HepG2 (cell line): Measurements from ENCODE around the gene GRAP. TPM values are rescaled to one million over a fixed set of nuclear protein-coding genes. Genes with fewer than 3 reads are reported as not detected.
A peak's percentile ranks its signal among the peaks of the same experiment; 100 is the strongest.
"Not testable (repeated sequence)": the region's sequence is repeated elsewhere in the genome, so short reads cannot be mapped to it uniquely, and the experiment has no call there.

Source experiments
- ATAC-seq: fragments of 200-7000 bp; cut with Tn5 transposase; 3 replicates; pipeline ENCODE4 v1.9.1; 2020; ENCODE audit warnings: mild to moderate bottlenecking, moderate library complexity
- BruUV-seq: library from RNA; stranded (reverse); fragments of 400-500 nt; replicated peaks from 2 replicates; lab custom pipeline; 2021; lab: Mats Ljungman, UMichigan
- CTCF ChIA-PET: fragments of 300-600 bp; formaldehyde crosslinking; extraction: SDS; loops from one replicate; lab custom pipeline; 2021; ENCODE audit warnings: low total read pairs, inconsistent platforms, low intra/inter-chr PET ratio; lab: Yijun Ruan, JAX
- POLR2A ChIA-PET: fragments of 350-600 bp; sonication (Branson Sonifier 250); formaldehyde crosslinking; loops from one replicate; lab custom pipeline; 2020; ENCODE audit warnings: antibody characterized with exemption, inconsistent platforms; lab: Yijun Ruan, JAX
- DNase-seq: peaks from one replicate; pipeline ENCODE4 v3.0.0-alpha.2; 2015; ENCODE audit warnings: low spot score
- FAIRE-seq: peaks from 3 replicates; lab custom pipeline; 2011; peaks lifted over from hg19 to GRCh38; lab: Jason Lieb, UNC
- H2AFZ ChIP-seq: one replicate; pipeline ENCODE4 v1.6.1; 2011; ENCODE audit warnings: low read length, inconsistent platforms
- H3K27ac ChIP-seq: fragments of 300-600 bp; 3 replicates; pipeline ENCODE4 v1.8.0; 2011; ENCODE audit warnings: mixed run types, mild to moderate bottlenecking, mixed read lengths, low read length, inconsistent platforms; ENCODE audit not compliant: insufficient read depth; ENCODE audit errors: extremely low read length
- H3K27me3 ChIP-seq, 2 experiments: fragments of 200-600 bp in 1 of 2; 2 replicates in 1 of 2; 3 replicates in 1 of 2; pipeline versions ENCODE4 v1.6.0 to v1.8.0; 2011; ENCODE audit warnings: low read length in 2 of 2, mild to moderate bottlenecking in 2 of 2, moderate library complexity in 2 of 2, inconsistent platforms in 1 of 2; ENCODE audit not compliant: insufficient read depth in 2 of 2, control insufficient read depth in 1 of 2
- H3K36me3 ChIP-seq, 2 experiments: fragments of 200-600 bp in 1 of 2; replicated peaks in 1 of 2; 2 replicates in 1 of 2; 3 replicates in 1 of 2; pipeline versions ENCODE4 v1.5.1 to v1.8.0; 2011; ENCODE audit warnings: low read length in 2 of 2, inconsistent platforms in 1 of 2; ENCODE audit not compliant: insufficient read depth in 2 of 2, control insufficient read depth in 1 of 2
- H3K4me1 ChIP-seq: 2 replicates; pipeline ENCODE4 v1.5.1; 2012; ENCODE audit warnings: low read length, inconsistent platforms; ENCODE audit not compliant: insufficient read depth
- H3K4me2 ChIP-seq: 2 replicates; pipeline ENCODE4 v1.6.0; 2011; ENCODE audit warnings: low read depth, low read length, inconsistent platforms
- H3K4me3 ChIP-seq, 3 experiments: fragments of 200-600 bp in 1 of 3; sonication (generic), shearing (Covaris generic) in 1 of 3; replicated peaks in 1 of 3; 2 replicates each; pipeline ENCODE4 v1.5.1; 2011 to 2016; ENCODE audit warnings: low read length in 3 of 3, inconsistent platforms in 2 of 3, low read depth in 2 of 3, mild to moderate bottlenecking in 2 of 3, control low read depth in 1 of 3, mixed read lengths in 1 of 3; ENCODE audit not compliant: insufficient read depth in 1 of 3
- H3K79me2 ChIP-seq: one replicate; pipeline ENCODE4 v1.6.1; 2011; ENCODE audit warnings: low read length, inconsistent platforms; ENCODE audit not compliant: insufficient read depth
- H3K9ac ChIP-seq: 2 replicates; pipeline ENCODE4 v1.6.0; 2011; ENCODE audit warnings: mild to moderate bottlenecking, low read depth, low read length, inconsistent platforms; ENCODE audit not compliant: insufficient read depth
- H3K9me3 ChIP-seq: 2 replicates; pipeline ENCODE4 v1.5.1; 2012; ENCODE audit warnings: mild to moderate bottlenecking, low read length
- H4K20me1 ChIP-seq: 2 replicates; pipeline ENCODE4 v1.6.0; 2011; ENCODE audit warnings: inconsistent platforms, mild to moderate bottlenecking, low read length, moderate library complexity; ENCODE audit not compliant: insufficient read depth
- IRF2 ChIP-seq: IDR thresholded peaks from 2 replicates; pipeline ENCODE4 v1.6.1; 2018; ENCODE audit warnings: missing genetic modification reagents, missing compliant biosample characterization
- KDM2A ChIP-seq: sonication (generic); formaldehyde crosslinking; IDR thresholded peaks from 2 replicates; pipeline ENCODE4 v1.4.0; 2020; ENCODE audit warnings: low read depth, missing genetic modification reagents, borderline replicate concordance
- NR2F6 ChIP-seq, 2 experiments: IDR thresholded peaks; 2 replicates each; pipeline ENCODE4 v1.6.1; 2016; ENCODE audit warnings: antibody characterized with exemption in 1 of 2, mild to moderate bottlenecking in 1 of 2
- SMC3 ChIP-seq: IDR thresholded peaks from 2 replicates; pipeline ENCODE4 v1.6.1; 2011; ENCODE audit warnings: low read length, improper control_type of control experiment
- STAG1 ChIP-seq: sonication (generic); formaldehyde crosslinking; IDR thresholded peaks from 2 replicates; pipeline ENCODE4 v1.4.0; 2020; ENCODE audit warnings: missing genetic modification reagents
- WGBS: methylation state at CpG from one replicate; pipeline ENCODE4 v1.1.6; 2017; ENCODE audit warnings: low lambda C conversion rate; 5-methylcytosine and 5-hydroxymethylcytosine counted together
- in situ Hi-C: cut with HindIII; loops from 2 replicates; pipeline ENCODE4 v1.10.0; 2017; ENCODE audit warnings: low pct_unique_long_range_greater_than_20kb; ENCODE audit not compliant: extremely low pct_ligation_motif_present
- intact Hi-C: fragments of 100-400 bp; cut with micrococcal nuclease; formaldehyde crosslinking; loops from one replicate; pipeline ENCODE4 v1.10.0; 2022; ENCODE audit not compliant: unreplicated experiment
- polyA plus RNA-seq, 8 experiments: library from polyadenylated mRNA; depleted of rRNA in 3 of 8; stranded (reverse) in 7 of 8; unstranded in 1 of 8; fragments of >200 nt; fragmentation: Illumina TruSeq in 4 of 8; extraction: Trizol in 4 of 8; gene quantifications; 2 replicates each; pipeline versions ENCODE4 v1.2.1 to v1.2.3, GENCODE V29; 2011 to 2016; ENCODE audit warnings: low read depth in 4 of 8, missing spikeins in 1 of 8, mixed read lengths in 1 of 8; ENCODE audit not compliant: insufficient read depth in 1 of 8
- total RNA-seq, 5 experiments: library from RNA; depleted of rRNA; stranded (reverse); fragments of >200 nt; fragmentation: Illumina TruSeq; extraction: Trizol; gene quantifications; 2 replicates each; pipeline ENCODE4 v1.2.3, GENCODE V29; 2016; ENCODE audit warnings: low read depth in 1 of 5

The GRAP gene
- total and polyA plus RNA-seq, 2 of the 13 experiments (the other 11 are each of a cell fraction or from before 2014, with no cell fraction given), result 0.77 to 1.7 TPM

DNA sequence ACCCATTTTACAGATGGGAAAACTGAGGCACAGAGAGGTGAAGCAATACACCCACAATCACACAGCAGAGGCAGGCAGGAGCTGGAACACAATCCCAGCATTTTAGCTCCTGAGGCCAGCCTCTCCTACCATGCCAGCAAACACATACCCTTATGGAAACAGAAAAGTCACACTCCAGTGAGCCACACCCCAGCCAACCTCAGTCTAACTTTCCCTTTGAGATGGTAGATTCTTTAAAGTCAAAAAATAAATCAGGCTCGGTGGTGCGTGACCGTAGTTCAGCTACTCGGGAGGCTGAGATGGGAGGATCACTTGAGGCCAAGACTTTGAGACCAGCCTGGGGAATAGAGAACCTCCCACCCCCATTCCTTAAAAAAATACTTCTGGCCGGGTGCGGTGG lies 10.6 kb downstream of the GRAP start:
- H3K36me3 ChIP-seq, H3K4me2 ChIP-seq, H3K27ac ChIP-seq, H4K20me1 ChIP-seq, H3K9ac ChIP-seq, H3K9me3 ChIP-seq, BruUV-seq, FAIRE-seq, POLR2A ChIA-PET, ATAC-seq, H2AFZ ChIP-seq, H3K79me2 ChIP-seq, in situ Hi-C loops, H3K4me1 ChIP-seq, CTCF ChIA-PET, DNase-seq, intact Hi-C loops, H3K4me3 ChIP-seq, H3K27me3 ChIP-seq: not testable (repeated sequence)
- WGBS, result no CpG with 5 or more reads among the region's 6 CpGs

GRCh38 chr17:19032377-19032988 lies 14.3 kb downstream of the GRAP start:
- H3K79me2 ChIP-seq, H3K9ac ChIP-seq, H3K4me1 ChIP-seq, BruUV-seq, in situ Hi-C loops, DNase-seq, POLR2A ChIA-PET, intact Hi-C loops, H3K4me3 ChIP-seq, H3K36me3 ChIP-seq, H3K4me2 ChIP-seq, H3K27ac ChIP-seq, CTCF ChIA-PET, H4K20me1 ChIP-seq, H2AFZ ChIP-seq, H3K9me3 ChIP-seq, H3K27me3 ChIP-seq: not testable (repeated sequence)
- ATAC-seq, result peak; percentile 76
- WGBS, result no CpG with 5 or more reads among the region's 24 CpGs
- FAIRE-seq, result peak; percentile 63

GRCh38 chr17:19031729-19032128 lies 15.0 kb downstream of the GRAP start:
- H4K20me1 ChIP-seq; DNase-seq; H3K9me3 ChIP-seq; H3K27ac ChIP-seq; CTCF ChIA-PET; H3K4me1 ChIP-seq; H2AFZ ChIP-seq; TF ChIP-seq NR2F6 (IDR thresholded peaks at IDR 0.05): not testable (repeated sequence)
- ATAC-seq, result peak; percentile 91
- TF ChIP-seq IRF2 (CRISPR knock-in tag) (0 out of 2 replicates have a peak, but pooled peaks have one; percentile 16), STAG1 (CRISPR knock-in tag) (peak; percentile 78), SMC3 (peak; percentile 14; the same call in 1 of the 2 replicates), NR2F6 (CRISPR knock-in tag; IDR thresholded peaks at IDR 0.05) (0 out of 2 replicates have a peak, but pooled peaks have one; percentile 30), KDM2A (peak; percentile 31; the same call in 1 of the 2 replicates)
- TF ChIP-seq, all 625 proteins: peak for 5; not testable (repeated sequence) for 620
- H3K9ac ChIP-seq, BruUV-seq, H3K79me2 ChIP-seq, H3K36me3 ChIP-seq, H3K27me3 ChIP-seq, intact Hi-C loops, H3K4me2 ChIP-seq, POLR2A ChIA-PET, in situ Hi-C loops, H3K4me3 ChIP-seq: not testable (repeated sequence)
- no CpG with 5 or more reads among the region's 4 CpGs for WGBS
- peak; percentile 84 for FAIRE-seq
